HepG2 (cell line): ENCODE data around the gene BACH2. TPM values are rescaled to one million over a fixed set of nuclear protein-coding genes. Genes with fewer than 3 reads are reported as not detected.

Experiments
- ATAC-seq: fragments of 200-7000 bp; cut with Tn5 transposase; 3 replicates; pipeline ENCODE4 v1.9.1; 2020; ENCODE audit warnings: mild to moderate bottlenecking, moderate library complexity
- BruUV-seq: library from RNA; stranded (reverse); fragments of 400-500 nt; replicated peaks from 2 replicates; lab custom pipeline; 2021; lab: Mats Ljungman, UMichigan
- CTCF ChIA-PET: fragments of 300-600 bp; formaldehyde crosslinking; extraction: SDS; loops from one replicate; lab custom pipeline; 2021; ENCODE audit warnings: low total read pairs, inconsistent platforms, low intra/inter-chr PET ratio; lab: Yijun Ruan, JAX
- POLR2A ChIA-PET: fragments of 350-600 bp; sonication (Branson Sonifier 250); formaldehyde crosslinking; loops from one replicate; lab custom pipeline; 2020; ENCODE audit warnings: antibody characterized with exemption, inconsistent platforms; lab: Yijun Ruan, JAX
- DNase-seq: peaks from one replicate; pipeline ENCODE4 v3.0.0-alpha.2; 2015; ENCODE audit warnings: low spot score
- FAIRE-seq: peaks from 3 replicates; lab custom pipeline; 2011; peaks lifted over from hg19 to GRCh38; lab: Jason Lieb, UNC
- H2AFZ ChIP-seq: one replicate; pipeline ENCODE4 v1.6.1; 2011; ENCODE audit warnings: low read length, inconsistent platforms
- H3K27ac ChIP-seq: fragments of 300-600 bp; 3 replicates; pipeline ENCODE4 v1.8.0; 2011; ENCODE audit warnings: mixed run types, mild to moderate bottlenecking, mixed read lengths, low read length, inconsistent platforms; ENCODE audit not compliant: insufficient read depth; ENCODE audit errors: extremely low read length
- H3K27me3 ChIP-seq, 2 experiments: fragments of 200-600 bp in 1 of 2; 2 replicates in 1 of 2; 3 replicates in 1 of 2; pipeline versions ENCODE4 v1.6.0 to v1.8.0; 2011; ENCODE audit warnings: low read length in 2 of 2, mild to moderate bottlenecking in 2 of 2, moderate library complexity in 2 of 2, inconsistent platforms in 1 of 2; ENCODE audit not compliant: insufficient read depth in 2 of 2, control insufficient read depth in 1 of 2
- H3K36me3 ChIP-seq, 2 experiments: fragments of 200-600 bp in 1 of 2; replicated peaks in 1 of 2; 2 replicates in 1 of 2; 3 replicates in 1 of 2; pipeline versions ENCODE4 v1.5.1 to v1.8.0; 2011; ENCODE audit warnings: low read length in 2 of 2, inconsistent platforms in 1 of 2; ENCODE audit not compliant: insufficient read depth in 2 of 2, control insufficient read depth in 1 of 2
- H3K4me1 ChIP-seq: 2 replicates; pipeline ENCODE4 v1.5.1; 2012; ENCODE audit warnings: low read length, inconsistent platforms; ENCODE audit not compliant: insufficient read depth
- H3K4me2 ChIP-seq: 2 replicates; pipeline ENCODE4 v1.6.0; 2011; ENCODE audit warnings: low read depth, low read length, inconsistent platforms
- H3K4me3 ChIP-seq, 3 experiments: fragments of 200-600 bp in 1 of 3; sonication (generic), shearing (Covaris generic) in 1 of 3; replicated peaks in 1 of 3; 2 replicates each; pipeline ENCODE4 v1.5.1; 2011 to 2016; ENCODE audit warnings: low read length in 3 of 3, inconsistent platforms in 2 of 3, low read depth in 2 of 3, mild to moderate bottlenecking in 2 of 3, control low read depth in 1 of 3, mixed read lengths in 1 of 3; ENCODE audit not compliant: insufficient read depth in 1 of 3
- H3K79me2 ChIP-seq: one replicate; pipeline ENCODE4 v1.6.1; 2011; ENCODE audit warnings: low read length, inconsistent platforms; ENCODE audit not compliant: insufficient read depth
- H3K9ac ChIP-seq: 2 replicates; pipeline ENCODE4 v1.6.0; 2011; ENCODE audit warnings: mild to moderate bottlenecking, low read depth, low read length, inconsistent platforms; ENCODE audit not compliant: insufficient read depth
- H3K9me3 ChIP-seq: 2 replicates; pipeline ENCODE4 v1.5.1; 2012; ENCODE audit warnings: mild to moderate bottlenecking, low read length
- H4K20me1 ChIP-seq: 2 replicates; pipeline ENCODE4 v1.6.0; 2011; ENCODE audit warnings: inconsistent platforms, mild to moderate bottlenecking, low read length, moderate library complexity; ENCODE audit not compliant: insufficient read depth
- ATF5 ChIP-seq: sonication (generic); formaldehyde crosslinking; IDR thresholded peaks from 2 replicates; pipeline ENCODE4 v1.4.0; 2020; ENCODE audit warnings: mild to moderate bottlenecking, low read depth, missing genetic modification reagents
- ATM ChIP-seq: fragments of 450-650 bp; IDR thresholded peaks from 2 replicates; pipeline ENCODE4 v1.7.1; 2017; ENCODE audit warnings: mild to moderate bottlenecking, borderline replicate concordance
- PLRG1 ChIP-seq: fragments of 450-650 bp; conservative IDR thresholded peaks from 2 replicates; pipeline ENCODE4 v1.6.1; 2016
- SKI ChIP-seq: fragments of 450-650 bp; IDR thresholded peaks from one replicate; pipeline ENCODE4 v1.6.1; 2018; ENCODE audit warnings: mild to moderate bottlenecking; ENCODE audit not compliant: partially characterized antibody
- SMAD3 ChIP-seq: sonication (generic); formaldehyde crosslinking; IDR thresholded peaks from 2 replicates; pipeline ENCODE4 v1.4.0; 2020; ENCODE audit warnings: missing genetic modification reagents
- ZNF276 ChIP-seq: sonication (generic); formaldehyde crosslinking; IDR thresholded peaks from 2 replicates; pipeline ENCODE4 v1.4.0; 2020; ENCODE audit warnings: mild to moderate bottlenecking, low read depth, missing genetic modification reagents
- ZSCAN25 ChIP-seq: sonication (generic); formaldehyde crosslinking; IDR thresholded peaks from 2 replicates; pipeline ENCODE4 v1.8.0; 2022; ENCODE audit warnings: mild to moderate bottlenecking, missing genetic modification reagents
- WGBS: methylation state at CpG from one replicate; pipeline ENCODE4 v1.1.6; 2017; ENCODE audit warnings: low lambda C conversion rate; 5-methylcytosine and 5-hydroxymethylcytosine counted together
- in situ Hi-C: cut with HindIII; loops from 2 replicates; pipeline ENCODE4 v1.10.0; 2017; ENCODE audit warnings: low pct_unique_long_range_greater_than_20kb; ENCODE audit not compliant: extremely low pct_ligation_motif_present
- intact Hi-C: fragments of 100-400 bp; cut with micrococcal nuclease; formaldehyde crosslinking; loops from one replicate; pipeline ENCODE4 v1.10.0; 2022; ENCODE audit not compliant: unreplicated experiment
- polyA plus RNA-seq, 8 experiments: library from polyadenylated mRNA; depleted of rRNA in 3 of 8; stranded (reverse) in 7 of 8; unstranded in 1 of 8; fragments of >200 nt; fragmentation: Illumina TruSeq in 4 of 8; extraction: Trizol in 4 of 8; gene quantifications; 2 replicates each; pipeline versions ENCODE4 v1.2.1 to v1.2.3, GENCODE V29; 2011 to 2016; ENCODE audit warnings: low read depth in 4 of 8, missing spikeins in 1 of 8, mixed read lengths in 1 of 8; ENCODE audit not compliant: insufficient read depth in 1 of 8
- total RNA-seq, 5 experiments: library from RNA; depleted of rRNA; stranded (reverse); fragments of >200 nt; fragmentation: Illumina TruSeq; extraction: Trizol; gene quantifications; 2 replicates each; pipeline ENCODE4 v1.2.3, GENCODE V29; 2016; ENCODE audit warnings: low read depth in 1 of 5

BACH2 gene
- total and polyA plus RNA-seq, 2 of the 13 experiments (the other 11 are each of a cell fraction or from before 2014, with no cell fraction given) = 0.01 TPM; not detected in 1

- no peak overlapping the region for H3K27ac ChIP-seq
- FAIRE-seq (no peak), ATAC-seq (no peak), DNase-seq (no peak)
- H3K4me3 ChIP-seq = no peak overlapping the region
- H3K79me2 ChIP-seq = no peaks in the 10 kb centered on the region
- no peak overlapping the region for H3K9ac ChIP-seq
- H2AFZ ChIP-seq = no peak overlapping the region
- no peaks in the 10 kb centered on the region for H3K36me3 ChIP-seq
- H3K4me2 ChIP-seq = no peak overlapping the region
- CTCF ChIA-PET = no interaction called here
- peaks cover 2 to 31% of the 10 kb centered on the region in 2 experiments; a peak in 3 of 5 replicates for H3K27me3 ChIP-seq
- in situ Hi-C loops (no loop called here), intact Hi-C loops (no loop called here)
- no peak for TF ChIP-seq ATM
- no peak for TF ChIP-seq PLRG1
- TF ChIP-seq SMAD3 = no peak
- no peaks in the 10 kb centered on the region for H3K4me1 ChIP-seq
- WGBS = 7% methylated on average over 8 of the region's 11 CpGs
- no TSS peak for BruUV-seq
- H3K9me3 ChIP-seq = no peaks in the 10 kb centered on the region
- POLR2A ChIA-PET = no interaction called here
- H4K20me1 ChIP-seq = no peaks in the 10 kb centered on the region
These were observed 310.7 kb downstream of the BACH2 start for GRCh38 chr6:89985751-89986493.

GRCh38 chr6:89984926-89985750 is 311.5 kb downstream of the BACH2 start:
- POLR2A ChIA-PET = no interaction called here
- WGBS = 1% methylated on average over 9 of the region's 12 CpGs
- Histone ChIP-seq H4K20me1 (no peaks in the 10 kb centered on the region), H3K27me3 (peaks cover 2 to 31% of the 10 kb centered on the region in 2 experiments; a peak in 3 of 5 replicates), H3K36me3 (no peaks in the 10 kb centered on the region), H3K27ac (no peak overlapping the region)
- intact Hi-C loops = no loop called here
- ATAC-seq = peak; percentile 46; the same call in 1 of the 3 replicates
- no peak for TF ChIP-seq ZSCAN25 (CRISPR knock-in tag)
- TF ChIP-seq ATF5 (CRISPR knock-in tag) = no peak
- TF ChIP-seq SKI = no peak
- TF ChIP-seq ZNF276 (CRISPR knock-in tag) = no peak
- TF ChIP-seq, all 625 proteins: peak for 0
- no peak overlapping the region for H3K9ac ChIP-seq
- H3K79me2 ChIP-seq = no peaks in the 10 kb centered on the region
- no peak for FAIRE-seq
- no peak overlapping the region for H3K4me3 ChIP-seq
- no peaks in the 10 kb centered on the region for H3K4me1 ChIP-seq
- no peak overlapping the region for H3K4me2 ChIP-seq
- H3K9me3 ChIP-seq = no peaks in the 10 kb centered on the region
- in situ Hi-C loops = no loop called here
- no peak overlapping the region for H2AFZ ChIP-seq
- no peak for DNase-seq
- CTCF ChIA-PET = no interaction called here
- BruUV-seq = no TSS peak
